ENCODE results near the gene DNAJB6.
"Not testable (repeated sequence)": the region's sequence is repeated elsewhere in the genome, so short reads cannot be mapped to it uniquely, and the experiment has no call there.

Gene DNAJB6

DNA sequence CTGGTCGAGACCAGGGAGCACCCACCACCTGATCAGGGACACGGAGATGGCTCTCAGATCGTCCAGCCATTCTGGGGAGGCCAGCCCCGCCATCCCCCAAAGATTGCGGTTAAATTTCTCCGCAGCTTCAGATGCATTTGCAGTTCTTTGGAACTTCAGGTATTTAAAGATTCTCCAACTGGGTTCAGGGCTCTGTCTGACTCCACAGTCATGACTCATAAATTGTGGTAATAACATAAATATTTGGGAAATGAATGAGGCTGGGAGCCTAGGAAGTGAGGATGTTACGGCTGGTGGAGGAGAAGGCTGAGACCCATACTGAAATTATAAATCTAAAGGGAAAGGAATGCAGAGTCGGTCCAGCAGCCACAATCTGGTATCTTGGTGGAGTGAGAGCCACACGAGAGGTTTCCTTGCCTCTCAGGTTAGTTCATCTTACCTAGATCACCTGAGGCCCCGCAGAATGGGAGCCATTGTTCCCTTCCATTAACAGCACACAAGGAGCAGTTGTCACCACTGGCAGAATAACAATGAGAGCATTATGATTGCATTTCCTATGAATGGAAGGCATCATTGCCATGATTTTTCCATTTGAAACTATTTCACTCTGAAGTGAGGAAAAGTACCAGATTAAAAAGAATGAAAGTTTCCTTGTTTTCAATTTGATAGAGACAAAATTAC lies 26.7 kb upstream of the DNAJB6 start:
- DNase-seq, result no peak
- Mint-ChIP-seq H3K4me3 (no peak overlapping the region), H3K4me1 (ENCODE audit: low read depth) (peaks cover 23% of the 10 kb centered on the region), H3K9me3 (no peaks in the 10 kb centered on the region), H3K27me3 (no peaks in the 10 kb centered on the region), H3K36me3 (ENCODE audit: low read depth) (no peaks in the 10 kb centered on the region), H3K27ac (no peak overlapping the region)

DNA sequence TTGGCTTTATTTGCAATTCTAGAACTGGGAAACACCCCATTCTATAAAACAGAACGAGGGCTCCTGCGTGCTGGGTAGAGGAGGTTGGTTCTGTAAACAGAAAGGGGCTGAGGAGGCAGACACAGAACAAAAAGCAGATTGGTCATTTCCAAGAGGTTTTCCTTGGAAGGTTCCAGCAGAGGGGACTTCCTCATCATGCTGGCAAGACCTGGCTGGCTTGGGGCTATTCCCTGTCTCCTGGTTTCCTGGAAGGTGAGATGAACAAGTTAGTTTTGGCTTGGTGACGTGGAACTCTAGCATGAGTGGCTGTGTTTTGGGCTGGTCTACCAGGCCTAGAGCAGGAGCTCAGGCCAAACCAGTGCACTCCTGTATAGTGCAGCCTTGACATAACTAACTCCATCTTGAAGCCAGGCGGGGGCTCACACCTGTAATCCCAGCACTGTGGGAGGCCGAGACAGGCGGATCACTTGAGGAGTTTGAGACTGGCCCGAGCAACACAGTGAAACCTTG lies 26.1 kb upstream of the DNAJB6 start:
- DNase-seq, result no peak
- Mint-ChIP-seq H3K4me3 (no peak overlapping the region), H3K27ac (peak overlapping the region; percentile 20), H3K27me3 (no peaks in the 10 kb centered on the region), H3K9me3 (no peaks in the 10 kb centered on the region), H3K4me1 (ENCODE audit: low read depth) (peaks cover 23% of the 10 kb centered on the region), H3K36me3 (ENCODE audit: low read depth) (no peaks in the 10 kb centered on the region)

DNA sequence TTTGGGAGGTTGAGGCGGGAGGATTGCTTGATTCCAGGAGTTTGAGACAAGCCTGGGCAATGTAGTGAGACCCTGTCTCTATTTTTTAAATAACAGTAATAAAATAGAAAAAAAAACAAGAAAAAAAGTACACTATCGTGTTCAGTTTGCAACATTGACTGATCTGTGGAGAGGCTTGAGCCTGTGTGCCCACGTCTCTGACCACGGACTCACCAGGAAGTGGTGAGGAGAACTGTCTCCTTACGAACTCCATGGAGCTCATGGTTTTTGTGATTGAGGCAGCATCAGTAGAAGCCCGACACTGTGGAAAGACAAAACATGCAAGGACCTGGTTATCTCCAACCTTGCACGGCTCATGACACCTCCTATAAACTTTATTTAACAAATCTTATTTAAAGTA lies 23.9 kb upstream of the DNAJB6 start:
- Mint-ChIP-seq H3K4me3 (no peak overlapping the region), H3K9me3 (no peaks in the 10 kb centered on the region), H3K4me1 (ENCODE audit: low read depth) (peaks cover 10% of the 10 kb centered on the region), H3K27ac (no peak overlapping the region), H3K27me3 (no peaks in the 10 kb centered on the region), H3K36me3 (ENCODE audit: low read depth) (no peaks in the 10 kb centered on the region)
- no peak for DNase-seq

DNA sequence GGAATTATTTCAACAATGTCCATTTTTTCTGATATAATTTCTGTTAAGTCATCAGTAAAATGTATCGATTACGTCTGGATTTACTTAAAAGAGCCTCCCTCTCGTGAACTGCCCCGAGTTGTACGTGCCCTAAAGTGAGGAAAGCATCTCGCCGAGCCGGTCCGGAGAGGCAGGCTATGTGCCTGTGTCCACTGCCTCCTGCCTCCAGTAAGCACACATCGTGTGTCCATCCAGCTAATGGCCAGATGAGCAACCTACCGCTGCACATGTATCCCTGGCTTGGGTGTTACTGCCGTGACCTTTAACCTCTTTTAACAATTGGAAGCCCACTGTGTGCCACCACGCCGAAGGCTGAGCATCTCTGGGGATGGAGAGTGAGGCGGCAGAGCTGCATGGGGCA lies 23.2 kb upstream of the DNAJB6 start:
- Mint-ChIP-seq H3K36me3 (ENCODE audit: low read depth) (no peaks in the 10 kb centered on the region), H3K27me3 (no peaks in the 10 kb centered on the region), H3K4me3 (no peak overlapping the region), H3K27ac (no peak overlapping the region), H3K9me3 (no peaks in the 10 kb centered on the region), H3K4me1 (ENCODE audit: low read depth) (peaks cover 17% of the 10 kb centered on the region)
- no peak for DNase-seq

DNA sequence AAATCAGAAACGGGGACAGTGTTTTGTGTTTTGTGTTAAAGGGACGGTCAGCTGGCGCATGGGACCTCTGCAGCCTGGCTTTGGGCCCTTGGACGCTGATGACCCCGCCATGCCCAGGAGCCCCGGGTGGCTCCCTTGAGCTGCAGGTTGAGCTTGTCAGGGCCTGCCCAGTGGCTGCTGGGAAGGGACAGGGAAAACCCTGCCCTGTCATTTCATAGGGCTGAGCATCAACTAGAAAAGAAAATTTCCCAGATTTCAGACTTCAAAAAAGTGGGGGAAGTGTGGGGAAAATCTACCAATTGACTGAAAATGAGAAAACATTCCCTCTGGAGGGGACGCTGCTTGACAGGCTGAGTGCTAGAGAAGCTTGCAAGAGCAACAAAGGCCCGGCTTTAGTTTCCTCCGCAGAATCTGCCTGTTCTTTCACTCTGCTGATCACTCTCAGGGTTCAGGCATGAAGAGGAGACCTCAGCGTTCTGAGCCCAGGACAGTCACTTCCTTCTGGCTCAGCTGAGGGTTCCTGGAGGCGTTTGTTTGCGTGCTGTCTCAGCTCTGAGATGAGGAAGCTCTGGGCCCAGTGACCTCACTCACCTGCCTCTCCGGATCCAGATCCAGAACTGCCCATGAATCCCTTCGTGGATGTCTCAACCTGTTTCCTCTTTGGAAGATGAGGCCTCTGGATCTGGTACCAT lies 18.6 kb upstream of the DNAJB6 start:
- Mint-ChIP-seq H3K27me3 (no peaks in the 10 kb centered on the region), H3K27ac (peak overlapping the region; percentile 71), H3K4me1 (ENCODE audit: low read depth) (peaks cover 12% of the 10 kb centered on the region), H3K9me3 (no peaks in the 10 kb centered on the region), H3K4me3 (no peak overlapping the region), H3K36me3 (ENCODE audit: low read depth) (no peaks in the 10 kb centered on the region)
- no peak for DNase-seq

DNA sequence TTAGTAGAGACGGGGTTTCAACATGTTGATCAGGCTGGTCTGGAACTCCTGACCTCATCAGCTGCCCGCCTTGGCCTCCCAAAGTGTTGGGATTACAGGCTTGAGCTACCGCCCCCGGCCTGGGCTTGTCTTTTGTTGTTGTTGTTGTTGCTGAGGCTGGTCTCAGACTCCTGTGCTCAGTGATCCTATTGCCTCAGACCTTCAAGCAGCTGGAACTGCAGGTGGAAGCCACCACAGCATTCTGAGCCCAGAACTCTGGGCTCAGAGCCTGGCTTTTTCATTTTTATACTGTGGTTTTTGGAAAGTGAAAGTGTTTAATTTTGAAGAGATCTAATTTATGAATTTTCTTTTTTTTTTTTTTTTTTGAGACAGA lies 16.2 kb upstream of the DNAJB6 start:
- Mint-ChIP-seq H3K4me1 (ENCODE audit: low read depth) (peaks cover 12% of the 10 kb centered on the region), H3K36me3 (ENCODE audit: low read depth) (no peaks in the 10 kb centered on the region), H3K27me3 (no peaks in the 10 kb centered on the region), H3K9me3 (no peaks in the 10 kb centered on the region), H3K4me3 (no peak overlapping the region), H3K27ac (no peak overlapping the region)
- no peak for DNase-seq

DNA sequence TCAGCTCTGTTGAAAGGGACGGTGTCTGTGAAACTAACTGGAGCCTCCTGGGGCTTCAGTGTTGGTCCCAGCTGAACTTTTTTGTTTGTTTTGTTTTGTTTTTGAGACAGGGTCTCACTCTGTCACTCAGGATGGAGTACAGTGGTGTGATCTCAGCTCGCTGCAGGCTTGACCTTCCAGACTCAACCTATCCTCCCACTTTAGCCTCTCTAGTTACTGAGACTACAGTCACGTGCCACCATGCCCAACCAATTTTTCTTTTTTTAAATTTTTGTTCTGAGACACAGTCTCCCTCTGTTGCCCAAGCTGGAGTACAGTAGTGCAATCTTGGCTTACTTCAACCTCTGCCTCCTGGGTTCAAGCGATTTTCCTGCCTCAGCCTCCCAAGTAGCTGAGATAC lies 13.4 kb upstream of the DNAJB6 start:
- Mint-ChIP-seq H3K27ac (no peak overlapping the region), H3K4me3 (no peak overlapping the region), H3K36me3 (ENCODE audit: low read depth) (no peaks in the 10 kb centered on the region), H3K27me3 (no peaks in the 10 kb centered on the region), H3K9me3 (no peaks in the 10 kb centered on the region), H3K4me1 (ENCODE audit: low read depth) (peaks cover 7% of the 10 kb centered on the region)
- no peak for DNase-seq

DNA sequence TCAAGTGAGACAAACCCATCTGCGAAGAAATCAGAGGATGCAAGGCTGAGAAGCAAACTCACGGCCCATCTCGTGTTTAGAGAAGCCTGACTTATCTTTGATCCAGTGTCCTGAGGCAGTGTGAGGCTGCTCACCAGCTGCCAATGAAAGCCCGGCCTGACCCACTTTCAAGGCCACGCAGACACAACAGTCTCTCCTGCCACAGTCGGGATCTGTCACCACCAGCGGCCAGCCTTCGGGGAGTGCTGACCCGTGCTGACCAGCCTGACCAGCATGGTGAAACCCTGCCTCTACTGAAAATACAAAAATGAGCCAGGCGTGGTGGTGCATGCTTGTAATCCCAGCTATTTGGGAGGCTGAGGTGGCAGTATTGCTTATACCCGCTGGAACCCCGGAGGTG lies 7.4 kb upstream of the DNAJB6 start:
- H3K4me1 Mint-ChIP-seq (ENCODE audit: low read depth), result no peaks in the 10 kb centered on the region
- no peak overlapping the region for H3K4me3 Mint-ChIP-seq
- no peaks in the 10 kb centered on the region for H3K9me3 Mint-ChIP-seq
- no peak for DNase-seq
- no peak overlapping the region for H3K27ac Mint-ChIP-seq
- no peaks in the 10 kb centered on the region for H3K27me3 Mint-ChIP-seq
- H3K36me3 Mint-ChIP-seq (ENCODE audit: low read depth), result no peaks in the 10 kb centered on the region

DNA sequence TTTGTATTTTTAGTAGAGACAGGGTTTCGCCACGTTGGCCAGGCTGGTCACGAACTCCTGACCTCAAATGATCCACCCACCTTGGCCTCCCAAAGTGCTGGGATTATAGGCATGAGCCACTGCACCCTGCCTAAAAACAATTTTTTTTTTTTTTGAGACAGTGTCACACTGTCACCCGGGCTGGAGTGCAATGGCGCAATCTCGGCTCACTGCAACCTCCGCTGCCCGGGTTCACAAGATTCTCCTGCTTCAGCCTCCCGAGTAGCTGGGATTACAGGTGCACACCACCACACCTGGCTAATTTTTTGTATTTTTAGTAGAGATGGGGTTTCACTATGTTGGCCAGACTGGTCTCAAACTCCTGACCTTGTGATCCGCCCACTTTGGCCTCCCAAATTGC lies 6.2 kb upstream of the DNAJB6 start:
- not testable (repeated sequence) for H3K4me3 Mint-ChIP-seq; H3K27me3 Mint-ChIP-seq; H3K27ac Mint-ChIP-seq; H3K9me3 Mint-ChIP-seq; DNase-seq; H3K36me3 Mint-ChIP-seq (ENCODE audit: low read depth); H3K4me1 Mint-ChIP-seq (ENCODE audit: low read depth)

DNA sequence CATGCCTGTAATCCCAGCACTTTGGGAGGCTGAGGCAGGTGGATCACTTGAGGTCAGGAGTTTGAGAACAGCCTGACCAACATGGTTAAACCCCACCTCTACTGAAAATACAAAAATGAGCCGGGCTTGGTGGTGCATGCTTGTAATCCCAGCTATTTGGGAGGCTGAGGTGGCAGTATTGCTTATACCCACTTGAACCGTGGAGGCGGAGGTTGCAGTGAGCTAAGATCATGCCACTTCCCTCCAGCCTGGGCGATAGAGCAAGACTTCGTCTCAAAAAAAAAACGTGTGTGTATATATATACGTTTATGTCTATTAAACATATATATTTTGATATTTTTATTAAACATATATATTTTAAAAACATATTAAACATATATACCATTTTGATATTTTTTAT lies 5.8 kb upstream of the DNAJB6 start:
- not testable (repeated sequence) for H3K4me3 Mint-ChIP-seq; DNase-seq; H3K27me3 Mint-ChIP-seq; H3K4me1 Mint-ChIP-seq (ENCODE audit: low read depth); H3K9me3 Mint-ChIP-seq; H3K27ac Mint-ChIP-seq; H3K36me3 Mint-ChIP-seq (ENCODE audit: low read depth)

DNA sequence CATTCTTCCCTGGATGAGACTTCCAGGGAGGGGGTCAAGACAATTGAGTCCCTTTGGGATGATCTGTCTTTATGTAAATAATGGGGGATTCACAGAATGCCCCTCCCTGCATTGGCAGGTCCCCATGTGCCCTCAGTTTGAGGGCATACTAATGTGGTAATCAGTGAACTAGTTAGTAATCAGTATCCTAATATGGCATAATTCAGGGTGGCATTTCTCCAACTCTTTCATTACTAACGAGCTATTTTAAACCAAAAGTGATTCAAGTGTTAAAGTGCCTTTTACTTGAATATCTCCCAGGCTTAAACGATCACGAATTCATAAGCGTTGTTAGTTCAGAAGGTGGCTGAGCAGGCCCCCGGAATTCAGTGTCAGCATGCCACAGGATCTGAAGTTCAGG lies 1.6 kb upstream of the DNAJB6 start:
- Mint-ChIP-seq H3K36me3 (ENCODE audit: low read depth) (peaks cover 27% of the 10 kb centered on the region), H3K4me1 (ENCODE audit: low read depth) (peaks cover 26% of the 10 kb centered on the region), H3K27ac (peak overlapping the region; percentile 22), H3K4me3 (peak overlapping the region; percentile 8), H3K9me3 (no peaks in the 10 kb centered on the region), H3K27me3 (no peaks in the 10 kb centered on the region)
- DNase-seq, result no peak

DNA sequence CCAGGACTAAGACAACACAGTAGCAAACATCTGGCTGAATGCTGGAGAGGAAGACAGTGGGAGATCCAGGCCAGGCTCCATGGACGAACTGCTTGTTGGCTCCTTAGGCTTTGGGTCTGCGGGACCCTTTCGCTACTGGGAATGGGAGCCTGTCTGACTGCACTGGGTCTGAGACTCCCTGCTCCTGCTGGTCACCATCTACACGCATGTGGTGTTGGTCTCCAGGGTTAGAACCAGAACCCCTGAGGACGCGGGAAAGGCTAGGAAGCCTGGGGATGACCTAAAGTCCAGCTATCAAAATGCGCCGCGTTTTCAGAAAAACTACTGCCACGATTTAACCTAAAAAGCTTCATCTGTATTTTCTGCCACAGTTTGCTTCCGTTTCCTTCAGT lies 817 bp upstream of the DNAJB6 start:
- no peaks in the 10 kb centered on the region for H3K9me3 Mint-ChIP-seq
- H3K4me3 Mint-ChIP-seq, result peak overlapping the region; percentile 95
- H3K27me3 Mint-ChIP-seq, result no peaks in the 10 kb centered on the region
- peak overlapping the region; percentile 98 for H3K27ac Mint-ChIP-seq
- no peak for DNase-seq
- peaks cover 33% of the 10 kb centered on the region for H3K4me1 Mint-ChIP-seq (ENCODE audit: low read depth)
- H3K36me3 Mint-ChIP-seq (ENCODE audit: low read depth), result peaks cover 34% of the 10 kb centered on the region

DNA sequence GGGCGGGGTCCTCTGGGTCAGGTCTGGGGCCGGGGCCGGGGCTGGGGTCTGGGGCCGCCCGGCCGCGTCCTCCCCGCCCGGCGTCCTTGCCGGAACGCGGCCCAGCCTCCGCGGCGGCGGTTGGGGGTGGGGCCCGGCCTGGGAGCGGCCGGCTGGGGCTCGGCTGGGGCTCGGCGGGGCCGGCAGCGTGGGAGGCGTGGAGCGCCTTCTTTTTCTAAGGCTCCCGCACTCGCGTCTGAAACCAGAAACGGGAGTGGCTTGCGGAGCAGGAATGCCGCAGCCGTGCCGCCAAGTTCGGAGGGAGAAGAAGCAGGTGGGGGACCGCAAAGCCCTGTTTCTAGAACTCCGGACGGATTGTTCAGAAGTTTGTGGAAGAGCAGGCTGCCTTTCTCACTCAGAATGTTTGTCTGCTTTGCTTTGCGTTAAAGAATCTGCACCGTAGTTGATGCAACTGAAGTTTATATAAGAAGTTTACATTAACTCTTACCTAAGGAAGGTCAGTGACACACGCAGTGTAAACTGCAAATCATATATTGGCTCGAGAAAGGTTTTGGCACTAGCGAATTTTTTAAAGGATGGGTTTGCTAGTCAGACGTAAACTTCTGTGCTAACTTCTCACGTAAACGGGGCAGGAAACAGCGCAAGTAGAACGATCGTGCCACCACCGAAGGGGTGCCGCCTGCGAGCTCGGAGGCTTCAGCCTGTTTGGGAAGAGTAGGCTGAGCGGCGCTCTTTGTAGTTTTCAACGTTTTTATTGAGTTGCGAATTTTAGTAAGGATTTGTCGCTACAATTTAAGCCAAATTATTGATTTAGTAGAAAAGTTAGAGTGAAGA lies 729 bp downstream of the DNAJB6 start:
- Mint-ChIP-seq H3K4me1 (ENCODE audit: low read depth) (peaks cover 45% of the 10 kb centered on the region), H3K27ac (peak overlapping the region; percentile 97), H3K9me3 (no peaks in the 10 kb centered on the region), H3K27me3 (no peaks in the 10 kb centered on the region), H3K4me3 (peak overlapping the region; percentile 95), H3K36me3 (ENCODE audit: low read depth) (peaks cover 45% of the 10 kb centered on the region)
- DNase-seq, result peak; percentile 80

DNA sequence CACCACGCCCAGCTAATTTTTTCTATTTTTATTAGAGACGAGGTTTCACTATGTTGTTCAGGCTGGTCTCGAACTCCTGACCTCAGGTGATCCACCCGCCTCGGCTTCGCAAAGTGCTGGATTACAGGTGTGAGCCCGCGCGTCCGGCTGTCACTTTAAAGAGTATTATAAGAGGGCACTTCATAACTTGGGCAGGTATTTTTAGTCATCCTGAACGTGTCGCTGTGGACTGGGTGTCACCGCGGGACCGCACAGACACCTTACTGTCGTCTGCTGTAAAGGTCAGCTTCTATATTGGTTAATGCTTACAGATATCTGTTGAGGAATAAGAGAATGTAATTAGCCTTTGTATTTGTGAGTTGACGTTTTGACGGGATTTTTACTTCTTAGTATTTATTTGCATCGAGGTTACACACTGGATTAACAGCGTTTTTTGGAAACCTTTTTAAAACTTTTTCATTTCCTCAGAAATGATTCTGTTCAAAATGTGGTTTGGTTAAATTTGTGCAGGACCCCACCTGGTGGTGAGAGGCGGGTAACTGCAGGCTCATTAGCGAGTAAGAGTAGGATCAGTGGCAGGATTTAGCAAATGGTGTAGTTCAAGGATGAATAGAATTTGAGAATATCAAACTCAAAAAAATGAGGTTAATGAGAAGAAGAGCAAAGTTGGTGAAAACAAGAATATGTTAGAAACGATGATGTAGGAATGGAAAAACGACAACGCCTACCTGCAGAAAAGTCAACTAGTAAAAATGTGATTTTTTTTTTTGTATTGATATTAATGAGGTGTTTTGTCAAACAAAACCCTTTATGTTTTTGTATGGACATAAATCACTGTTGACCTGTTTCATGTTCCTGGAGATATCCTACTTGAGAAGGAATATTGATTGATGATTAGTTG lies 3.2 kb downstream of the DNAJB6 start:
- Mint-ChIP-seq H3K9me3 (no peaks in the 10 kb centered on the region), H3K27ac (peak overlapping the region; percentile 50), H3K27me3 (no peaks in the 10 kb centered on the region), H3K4me3 (peak overlapping the region; percentile 95), H3K4me1 (ENCODE audit: low read depth) (peaks cover 63% of the 10 kb centered on the region), H3K36me3 (ENCODE audit: low read depth) (peaks cover 58% of the 10 kb centered on the region)
- peak; percentile 73 for DNase-seq
